Activated CD8-positive, alpha-beta memory T cell treated with anti-CD3 and anti-CD28 coated beads, Interleukin-2, amount 10 ng/mL, durations not matched to agents 7 days and 5 days (primary cell): ENCODE results near the gene TSSK6. TPM values are rescaled to one million over a fixed set of nuclear protein-coding genes. Genes with fewer than 3 reads are reported as not detected.

Experiments used
- ATAC-seq: fragments of 150-1000 bp; cut with Tn5 transposase; one replicate; pipeline ENCODE4 v1.10.0; 2021; ENCODE audit warnings: moderate library complexity
- CTCF ChIA-PET: fragments of 350-600 bp; sonication (Branson Sonifier 250); formaldehyde crosslinking; loops from one replicate; lab custom pipeline; 2021; ENCODE audit warnings: antibody characterized with exemption; lab: Charles Lee
- DNase-seq: peaks from one replicate; pipeline ENCODE4 v3.0.0-alpha.2; 2020
- H3K27ac Mint-ChIP-seq: one replicate; pipeline ENCODE4 v1.8.0; 2021; ENCODE audit warnings: mild to moderate bottlenecking, mixed read lengths
- H3K27me3 Mint-ChIP-seq: one replicate; pipeline ENCODE4 v1.8.0; 2021; ENCODE audit warnings: mixed read lengths
- H3K36me3 Mint-ChIP-seq: one replicate; pipeline ENCODE4 v1.8.0; 2021; ENCODE audit warnings: mild to moderate bottlenecking, mixed read lengths
- H3K4me1 Mint-ChIP-seq: one replicate; pipeline ENCODE4 v1.8.0; 2021; ENCODE audit warnings: mixed read lengths
- H3K4me3 Mint-ChIP-seq: one replicate; pipeline ENCODE4 v1.8.0; 2021; ENCODE audit warnings: mild to moderate bottlenecking, moderate library complexity, mixed read lengths
- H3K9me3 Mint-ChIP-seq: one replicate; pipeline ENCODE4 v1.8.0; 2022; ENCODE audit warnings: low read depth, mixed read lengths
- total RNA-seq, 2 experiments: library from RNA; stranded (reverse); gene quantifications; one replicate each; pipeline ENCODE4 v1.2.3, GENCODE V29; 2021

The TSSK6 gene
- total RNA-seq, 2 experiments from 2014 or later, result 4.2 to 6.3 TPM

DNA sequence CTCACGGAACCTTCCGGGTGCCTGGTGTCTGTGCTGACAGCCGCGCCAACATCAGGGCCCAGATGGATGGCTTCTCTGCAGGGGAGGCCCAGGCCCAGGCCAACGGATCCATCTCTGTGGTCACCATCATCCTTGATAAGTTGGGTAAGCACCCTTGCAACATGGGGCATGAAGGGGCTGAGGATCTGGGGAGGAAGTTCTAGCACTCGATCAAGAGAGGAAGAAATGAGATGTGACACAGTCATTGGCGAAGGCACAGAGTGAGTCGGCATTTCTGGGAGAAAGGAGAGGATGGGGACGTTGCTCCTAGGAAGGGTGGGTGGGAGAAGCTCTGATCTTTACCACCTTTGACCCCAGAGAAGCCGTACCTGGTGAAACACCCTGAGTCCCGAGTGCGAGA lies 27.2 kb upstream of the TSSK6 start:
- Mint-ChIP-seq H3K27me3 (peaks cover 15% of the 10 kb centered on the region), H3K4me1 (peaks cover 23% of the 10 kb centered on the region), H3K27ac (no peak overlapping the region), H3K36me3 (no peaks in the 10 kb centered on the region), H3K9me3 (no peaks in the 10 kb centered on the region), H3K4me3 (no peak overlapping the region)
- DNase-seq (no peak), ATAC-seq (no peak)
- CTCF ChIA-PET, result interaction anchor here (1.0 to 2.1 kb wide), 2 partner anchors 10 to 12 kb away, joined by 5 to 7 read pairs; no protein-coding TSS in a partner anchor

DNA sequence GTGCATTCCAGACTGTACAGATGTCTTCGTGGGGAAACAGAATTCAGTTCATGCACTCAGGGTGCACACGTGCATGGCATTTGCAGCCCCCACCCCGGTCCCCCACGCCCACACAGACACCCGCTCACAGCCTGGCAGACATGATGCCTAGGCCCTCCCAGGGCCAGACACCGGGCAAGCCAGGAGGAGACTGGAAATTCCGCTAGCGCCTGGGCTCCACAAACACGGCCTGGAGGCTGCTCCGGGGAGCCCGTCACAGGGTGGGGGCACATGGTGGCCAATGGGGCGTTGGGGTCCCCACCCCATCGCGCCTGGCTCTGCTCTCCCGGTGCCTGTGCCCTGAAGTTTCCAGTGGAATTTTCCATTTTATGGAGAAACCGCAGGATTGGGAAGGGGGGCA lies 26.3 kb upstream of the TSSK6 start:
- CTCF ChIA-PET, result interaction anchor here (0.5 to 1.0 kb wide), 4 partner anchors 9 to 120 kb away, joined by 3 to 9 read pairs (median 3); no protein-coding TSS in a partner anchor
- Mint-ChIP-seq H3K9me3 (no peaks in the 10 kb centered on the region), H3K27me3 (peaks cover 19% of the 10 kb centered on the region), H3K27ac (no peak overlapping the region), H3K4me3 (no peak overlapping the region), H3K4me1 (peaks cover 25% of the 10 kb centered on the region), H3K36me3 (peaks cover 1% of the 10 kb centered on the region)
- DNase-seq, result no peak
- ATAC-seq, result no peak

DNA sequence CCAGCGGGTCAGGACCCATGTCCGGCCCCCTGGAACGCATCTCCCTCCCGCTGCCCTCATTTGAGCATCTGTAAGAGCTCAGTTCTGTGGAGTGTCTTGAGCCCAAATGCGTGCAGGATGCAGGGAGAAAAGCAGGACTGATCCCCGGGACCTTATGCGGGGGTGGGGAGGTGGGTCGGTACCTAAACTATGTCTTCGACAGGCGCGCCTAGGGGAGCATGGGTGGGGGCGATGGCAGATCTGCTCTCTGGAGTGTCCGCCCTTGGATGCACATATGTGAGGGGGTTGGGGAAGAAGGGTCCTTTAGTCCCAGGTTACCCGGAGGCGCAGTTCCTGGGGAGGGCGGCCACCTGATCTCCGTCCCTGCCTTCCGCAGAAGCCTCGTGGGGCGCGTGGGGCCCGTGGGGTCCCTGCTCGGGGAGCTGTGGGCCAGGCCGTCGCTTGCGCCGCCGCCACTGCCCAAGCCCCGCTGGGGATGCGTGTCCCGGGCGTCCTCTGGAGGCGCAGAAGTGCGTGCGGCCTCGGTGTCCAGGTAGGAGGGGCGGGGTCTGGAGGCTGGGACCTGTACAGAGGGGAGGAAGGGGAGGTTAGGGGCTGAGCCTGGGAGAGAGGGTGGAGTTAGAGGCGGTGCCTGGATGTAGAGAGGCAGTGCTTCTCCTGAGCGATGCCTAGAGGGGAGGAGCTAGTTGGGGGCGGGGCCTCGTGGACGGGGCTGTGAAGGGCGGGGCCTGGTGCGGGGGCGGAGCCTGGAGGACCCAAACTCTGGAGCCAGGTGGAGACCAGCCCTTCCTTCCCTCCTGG lies 25.6 kb upstream of the TSSK6 start:
- H3K9me3 Mint-ChIP-seq, result no peaks in the 10 kb centered on the region
- peak; percentile 88 for ATAC-seq
- H3K36me3 Mint-ChIP-seq, result peaks cover 1% of the 10 kb centered on the region
- peaks cover 19% of the 10 kb centered on the region for H3K27me3 Mint-ChIP-seq
- peak overlapping the region; percentile 59 for H3K4me3 Mint-ChIP-seq
- peak overlapping the region; percentile 65 for H3K27ac Mint-ChIP-seq
- DNase-seq, result peak; percentile 86
- CTCF ChIA-PET, result interaction anchor here (0.5 to 2.7 kb wide), 6 partner anchors 8 to 121 kb away, joined by 3 to 11 read pairs (median 4); no protein-coding TSS in a partner anchor
- H3K4me1 Mint-ChIP-seq, result peaks cover 25% of the 10 kb centered on the region

DNA sequence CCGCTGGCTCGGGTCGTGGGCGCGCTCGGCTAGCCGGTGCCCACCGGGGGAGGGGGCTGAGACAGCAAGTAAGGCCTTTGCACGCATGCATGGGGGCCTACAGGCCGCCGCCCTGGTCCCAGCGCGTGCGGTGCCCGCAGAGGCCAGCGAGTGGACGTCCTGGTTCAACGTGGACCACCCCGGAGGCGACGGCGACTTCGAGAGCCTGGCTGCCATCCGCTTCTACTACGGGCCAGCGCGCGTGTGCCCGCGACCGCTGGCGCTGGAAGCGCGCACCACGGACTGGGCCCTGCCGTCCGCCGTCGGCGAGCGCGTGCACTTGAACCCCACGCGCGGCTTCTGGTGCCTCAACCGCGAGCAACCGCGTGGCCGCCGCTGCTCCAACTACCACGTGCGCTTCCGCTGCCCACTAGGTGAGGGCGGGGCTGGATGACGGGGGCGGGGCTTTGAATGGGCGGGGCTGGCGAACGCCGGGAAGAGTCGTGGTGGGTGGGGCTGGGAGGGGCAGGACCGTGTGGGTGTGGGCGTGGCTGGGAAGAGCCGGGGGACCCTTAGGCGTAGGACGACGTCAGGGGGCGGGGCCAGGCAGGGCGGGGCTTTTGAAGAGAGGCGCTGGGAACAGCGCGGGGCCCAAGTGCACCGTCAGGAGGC lies 24.8 kb upstream of the TSSK6 start:
- H3K36me3 Mint-ChIP-seq, result peaks cover 1% of the 10 kb centered on the region
- peaks cover 19% of the 10 kb centered on the region for H3K27me3 Mint-ChIP-seq
- peak; percentile 87 for DNase-seq
- peak overlapping the region; percentile 59 for H3K4me3 Mint-ChIP-seq
- H3K4me1 Mint-ChIP-seq, result peaks cover 25% of the 10 kb centered on the region
- H3K27ac Mint-ChIP-seq, result peak overlapping the region; percentile 65
- CTCF ChIA-PET, result interaction anchor here (1.2 to 2.7 kb wide), 3 partner anchors 11 to 13 kb away, joined by 4 to 11 read pairs (median 4); no protein-coding TSS in a partner anchor
- no peaks in the 10 kb centered on the region for H3K9me3 Mint-ChIP-seq
- peak; percentile 54 for ATAC-seq

DNA sequence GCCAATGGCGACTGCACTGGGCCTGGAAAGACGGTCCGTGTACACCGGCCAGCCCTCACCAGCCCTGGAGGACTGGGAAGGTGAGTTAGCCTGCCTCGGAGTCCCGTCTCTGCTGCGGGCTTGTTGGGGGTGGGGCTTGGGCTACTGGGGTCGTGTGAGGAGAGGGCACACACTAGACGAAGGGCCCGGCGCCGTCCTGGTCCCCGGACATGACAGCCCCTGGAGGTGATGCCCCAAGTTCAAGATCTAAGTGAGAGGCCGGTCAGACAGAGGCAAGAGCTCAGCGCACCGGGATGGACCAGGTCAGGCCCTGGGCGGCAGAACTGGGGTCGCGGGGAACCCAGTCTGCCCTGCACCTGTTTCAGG lies 24.3 kb upstream of the TSSK6 start:
- peaks cover 1% of the 10 kb centered on the region for H3K36me3 Mint-ChIP-seq
- DNase-seq (no peak), ATAC-seq (no peak)
- H3K27me3 Mint-ChIP-seq, result peaks cover 19% of the 10 kb centered on the region
- no peak overlapping the region for H3K4me3 Mint-ChIP-seq
- H3K9me3 Mint-ChIP-seq, result no peaks in the 10 kb centered on the region
- no peak overlapping the region for H3K27ac Mint-ChIP-seq
- H3K4me1 Mint-ChIP-seq, result peaks cover 25% of the 10 kb centered on the region
- CTCF ChIA-PET, result interaction anchor here (1.4 to 2.7 kb wide), 3 partner anchors 12 to 15 kb away, joined by 4 to 11 read pairs (median 6); no protein-coding TSS in a partner anchor

DNA sequence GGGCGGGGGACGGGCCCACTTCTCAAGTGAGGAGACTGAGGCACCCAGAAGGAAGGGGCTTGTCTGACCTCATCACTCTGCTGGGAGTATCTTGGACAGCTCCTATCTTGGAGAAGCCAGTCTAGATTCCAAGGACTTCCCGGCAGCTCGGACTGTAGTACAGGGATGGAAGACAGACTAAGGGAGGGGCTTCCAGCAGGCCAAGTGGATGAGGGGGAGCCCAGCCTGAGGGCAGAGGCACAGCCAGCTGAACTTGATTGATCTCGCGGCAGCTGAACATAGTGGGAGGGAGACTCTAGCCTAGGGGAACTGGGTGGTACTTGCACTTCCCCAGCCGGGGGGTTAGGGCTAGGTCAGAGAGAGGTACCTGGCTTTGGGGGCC lies 23.4 kb upstream of the TSSK6 start:
- no peak for ATAC-seq
- Mint-ChIP-seq H3K27me3 (peaks cover 19% of the 10 kb centered on the region), H3K36me3 (peaks cover 1% of the 10 kb centered on the region), H3K9me3 (no peaks in the 10 kb centered on the region), H3K4me3 (no peak overlapping the region), H3K27ac (no peak overlapping the region), H3K4me1 (peaks cover 27% of the 10 kb centered on the region)
- DNase-seq, result no peak
- CTCF ChIA-PET, result interaction anchor here (1.0 to 2.7 kb wide), 4 partner anchors 13 to 105 kb away, joined by 4 to 11 read pairs (median 5); partner anchors contain the start of gene GMIP

DNA sequence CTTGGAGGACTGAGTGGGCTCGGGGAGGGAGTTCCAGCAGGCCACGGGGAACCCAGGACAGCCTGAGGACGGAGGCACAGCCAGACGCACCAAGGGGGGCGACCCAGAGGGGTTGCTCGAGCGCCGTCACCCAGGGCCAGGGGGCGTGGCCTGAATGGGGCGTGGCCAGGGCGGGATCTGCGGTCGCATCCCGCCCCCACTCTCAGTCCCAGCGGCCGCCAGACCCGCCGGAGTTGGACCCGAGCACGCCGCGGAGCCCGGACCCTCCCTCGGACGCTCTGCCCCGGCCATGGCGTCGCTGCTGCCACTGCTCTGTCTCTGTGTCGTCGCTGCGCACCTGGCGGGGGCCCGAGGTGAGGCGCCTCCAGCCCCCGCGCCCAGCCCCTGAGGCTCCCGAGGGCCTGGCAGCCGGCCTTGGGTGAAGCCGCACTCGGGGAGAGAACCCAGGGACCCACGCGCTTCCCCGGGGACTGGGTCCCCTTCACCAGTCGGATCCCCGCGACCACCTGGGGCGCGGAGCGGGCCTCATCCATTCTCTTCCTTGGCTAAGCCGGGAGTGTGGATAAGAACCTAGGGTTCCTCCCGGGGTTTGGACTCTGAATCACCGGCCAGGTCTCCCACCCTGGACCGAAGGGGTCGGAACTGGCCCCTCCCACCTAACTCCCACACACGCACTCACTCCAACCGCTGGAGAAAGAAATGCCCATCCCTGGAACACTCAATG lies 22.9 kb upstream of the TSSK6 start, which contains the start of gene CILP2:
TSS of gene CILP2 (plus strand) at position 205 of the 724 bp plus-strand sequence. CDS start at position 290, 85 bp downstream.
- Mint-ChIP-seq H3K4me3 (no peak within 1 kb of the TSS), H3K27ac (no peak within 1 kb of the TSS)

DNA sequence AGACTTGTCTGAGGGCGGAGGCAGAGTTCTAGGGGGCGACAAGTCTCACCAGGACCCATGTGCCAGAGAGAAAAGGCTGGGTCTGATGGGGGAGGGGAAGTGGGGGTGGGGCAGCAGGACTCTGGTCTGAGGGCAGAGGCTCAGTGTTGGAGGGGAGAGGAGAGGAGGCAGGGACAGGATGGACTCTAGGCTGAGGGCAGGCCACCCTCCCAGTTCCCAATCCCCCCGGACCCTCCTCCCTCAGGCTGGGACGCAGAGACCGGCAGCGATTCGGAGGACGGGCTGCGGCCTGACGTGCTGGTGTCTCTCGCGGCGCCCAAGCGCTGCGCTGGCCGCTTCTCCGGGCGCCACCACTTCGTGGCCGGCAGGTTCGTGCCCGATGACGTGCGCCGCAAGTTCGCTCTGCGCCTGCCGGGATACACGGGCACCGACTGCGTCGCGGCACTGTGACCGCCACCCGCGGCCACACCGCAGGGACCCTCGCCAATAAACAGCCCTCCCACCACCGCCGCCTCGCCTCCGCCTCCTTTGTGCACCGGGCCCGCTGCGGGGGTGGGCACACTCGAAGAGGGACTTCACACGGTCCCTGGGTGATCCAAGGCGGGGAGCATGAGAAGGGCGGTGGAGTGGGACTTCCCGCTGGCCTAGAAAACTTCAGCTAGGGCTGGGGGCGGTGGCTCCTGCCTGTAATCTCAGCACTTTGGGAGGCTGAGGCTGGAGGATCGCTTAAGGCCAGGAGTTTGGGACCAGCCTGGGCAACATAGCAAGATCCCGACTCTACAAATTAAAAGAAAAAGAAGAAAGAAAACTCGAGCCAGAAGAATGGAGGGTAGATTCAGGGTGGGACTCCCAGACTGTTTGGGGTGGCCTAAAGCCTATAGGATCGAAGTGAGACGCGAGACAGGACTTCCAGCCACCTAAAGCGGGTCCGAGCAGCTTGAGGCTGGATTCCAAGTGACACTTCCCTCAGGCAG lies 22.0 kb upstream of the TSSK6 start:
- Mint-ChIP-seq H3K9me3 (no peaks in the 10 kb centered on the region), H3K4me1 (peaks cover 29% of the 10 kb centered on the region), H3K27ac (no peak overlapping the region), H3K4me3 (no peak overlapping the region), H3K27me3 (peaks cover 19% of the 10 kb centered on the region), H3K36me3 (peaks cover 1% of the 10 kb centered on the region)
- CTCF ChIA-PET, result interaction anchor here (1.0 kb wide), 1 partner anchor 15 kb away, joined by 4 read pairs; no protein-coding TSS in a partner anchor
- ATAC-seq (no peak), DNase-seq (no peak)

More for the DNA sequence above, 22.9 kb upstream of the TSSK6 start, which contains the start of gene CILP2:
- H3K36me3 Mint-ChIP-seq, result peaks cover 1% of the 10 kb centered on the region
- DNase-seq (no peak), ATAC-seq (no peak)
- no peaks in the 10 kb centered on the region for H3K9me3 Mint-ChIP-seq
- H3K4me1 Mint-ChIP-seq, result peaks cover 27% of the 10 kb centered on the region
- peaks cover 19% of the 10 kb centered on the region for H3K27me3 Mint-ChIP-seq
- CTCF ChIA-PET, result interaction anchor here (1.0 to 2.7 kb wide), 5 partner anchors 13 to 105 kb away, joined by 4 to 11 read pairs (median 4); partner anchors contain the start of gene GMIP

DNA sequence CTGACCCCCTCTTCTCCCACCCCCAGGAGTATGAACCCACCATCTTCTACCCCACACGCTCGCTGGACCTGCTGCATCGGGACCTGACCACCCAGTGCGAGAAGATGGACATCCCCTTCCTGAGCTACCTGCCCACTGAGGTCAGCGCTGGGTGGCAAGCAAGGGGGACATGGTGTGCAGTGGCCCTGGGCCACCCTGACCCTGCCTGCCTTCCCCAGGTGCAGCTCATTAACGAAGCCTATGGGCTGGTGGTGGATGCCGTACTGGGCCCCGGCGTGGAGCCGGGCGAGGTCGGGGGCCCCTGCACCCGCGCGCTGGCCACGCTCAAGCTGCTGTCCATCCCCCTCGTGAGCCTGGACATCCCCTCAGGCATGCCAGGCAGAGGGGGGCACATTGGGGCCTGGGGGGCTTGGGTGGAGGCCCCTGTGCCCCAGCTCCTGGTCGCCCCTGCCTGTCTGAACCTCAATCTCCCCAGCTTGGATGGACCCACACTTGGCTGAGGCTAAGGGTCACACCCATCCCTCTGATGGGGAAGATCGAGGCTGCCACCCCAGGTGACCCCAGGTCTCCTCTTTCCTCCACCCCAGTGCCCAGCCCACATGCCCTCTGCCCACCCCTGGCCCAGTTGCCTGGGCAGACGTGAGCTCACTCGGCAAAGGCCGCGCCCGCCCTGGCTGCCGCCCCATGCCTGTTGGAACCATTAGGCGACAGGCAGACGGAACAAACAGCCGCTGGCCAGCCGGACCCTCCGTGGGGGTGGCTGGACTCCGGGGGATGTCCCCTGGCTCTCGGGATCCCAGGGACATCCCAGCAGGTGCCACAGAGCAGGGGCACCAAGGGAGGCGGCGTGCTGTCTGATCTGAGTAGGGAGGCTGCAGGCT lies 20.2 kb upstream of the TSSK6 start:
- Mint-ChIP-seq H3K4me1 (peaks cover 21% of the 10 kb centered on the region), H3K27ac (peak overlapping the region; percentile 21), H3K27me3 (peaks cover 19% of the 10 kb centered on the region), H3K36me3 (peaks cover 5% of the 10 kb centered on the region), H3K4me3 (no peak overlapping the region), H3K9me3 (no peaks in the 10 kb centered on the region)
- CTCF ChIA-PET, result interaction anchor here (1.5 to 8.0 kb wide), 2 partner anchors 16 to 108 kb away, joined by 5 to 119 read pairs; partner anchors contain the start of gene GMIP
- DNase-seq (no peak), ATAC-seq (no peak)

DNA sequence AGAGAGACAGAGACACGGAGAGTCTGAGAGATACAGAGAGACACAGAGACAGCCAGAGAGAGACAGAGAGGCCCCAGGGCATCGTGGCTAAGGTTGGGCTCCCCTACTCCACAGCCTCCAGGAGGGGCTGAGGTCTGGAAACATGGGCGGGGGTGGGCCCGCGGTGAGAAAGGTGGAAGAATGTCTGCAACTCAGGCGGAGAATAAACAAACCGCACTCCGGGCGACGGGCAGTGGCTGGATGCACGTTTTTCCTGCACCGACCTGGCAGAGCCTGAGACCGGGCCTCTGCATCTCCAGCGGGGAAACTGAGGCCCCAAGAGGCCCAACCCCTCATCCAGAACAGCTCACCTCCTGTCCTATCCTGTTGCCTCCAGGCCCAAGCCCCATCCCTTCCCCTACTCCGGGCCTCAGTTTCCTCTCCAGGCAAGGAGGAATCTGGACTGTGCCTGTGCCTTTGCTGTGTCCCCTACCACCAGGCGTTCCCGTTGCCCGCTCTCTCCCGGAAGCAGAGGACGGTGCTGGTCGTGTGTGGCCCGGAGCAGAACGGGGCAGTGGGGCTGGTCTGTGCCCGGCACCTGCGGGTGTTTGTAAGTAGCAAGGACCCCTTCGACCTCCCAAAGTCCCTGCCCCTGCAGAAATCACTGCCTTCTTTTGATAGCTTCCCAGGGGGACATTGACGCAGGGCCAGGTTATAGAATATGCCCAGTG lies 19.4 kb upstream of the TSSK6 start:
- no peak overlapping the region for H3K4me3 Mint-ChIP-seq
- peaks cover 19% of the 10 kb centered on the region for H3K27me3 Mint-ChIP-seq
- ATAC-seq (no peak), DNase-seq (no peak)
- peaks cover 19% of the 10 kb centered on the region for H3K4me1 Mint-ChIP-seq
- H3K9me3 Mint-ChIP-seq, result no peaks in the 10 kb centered on the region
- CTCF ChIA-PET, result interaction anchor here (1.5 to 8.0 kb wide), 2 partner anchors 17 to 109 kb away, joined by 5 to 119 read pairs; partner anchors contain the start of gene GMIP
- peaks cover 5% of the 10 kb centered on the region for H3K36me3 Mint-ChIP-seq
- no peak overlapping the region for H3K27ac Mint-ChIP-seq
